WTC11 (cell line): ENCODE data around the gene CGNL1. TPM values are rescaled to one million over a fixed set of nuclear protein-coding genes. Genes with fewer than 3 reads are reported as not detected.

Experiments
- ATAC-seq: fragments of 200-7000 bp; cut with Tn5 transposase; 2 replicates; pipeline ENCODE4 v1.10.0; 2021; ENCODE audit warnings: mild to moderate bottlenecking, moderate library complexity
- CTCF ChIA-PET: fragments of 300-600 bp; sonication (Branson Sonifier 250); formaldehyde crosslinking; loops from one replicate; lab custom pipeline; 2021; ENCODE audit warnings: antibody characterized with exemption; lab: Charles Lee
- POLR2A ChIA-PET: fragments of 350-600 bp; sonication (Branson Sonifier 250); formaldehyde crosslinking; loops from one replicate; lab custom pipeline; 2021; ENCODE audit warnings: antibody characterized with exemption; lab: Charles Lee
- DNase-seq: peaks from one replicate; pipeline ENCODE4 v3.0.0; 2021; ENCODE audit warnings: low spot score
- H3K27ac Mint-ChIP-seq: 2 replicates; pipeline ENCODE4 v1.8.0; 2021; ENCODE audit warnings: mixed read lengths
- H3K27me3 Mint-ChIP-seq: 2 replicates; pipeline ENCODE4 v1.8.0; 2021; ENCODE audit warnings: low read depth, mild to moderate bottlenecking, moderate library complexity, mixed read lengths
- H3K36me3 Mint-ChIP-seq: 2 replicates; pipeline ENCODE4 v1.8.0; 2021; ENCODE audit warnings: mixed read lengths
- H3K4me1 Mint-ChIP-seq: 2 replicates; pipeline ENCODE4 v1.8.0; 2022; ENCODE audit warnings: mixed read lengths
- H3K4me3 Mint-ChIP-seq: 2 replicates; pipeline ENCODE4 v1.8.0; 2021; ENCODE audit warnings: mild to moderate bottlenecking, moderate library complexity, mixed read lengths
- H3K9me3 Mint-ChIP-seq: 2 replicates; pipeline ENCODE4 v1.8.0; 2021; ENCODE audit warnings: mixed read lengths
- EMX1 ChIP-seq: fragments of 250-450 bp; sonication (Bioruptor Pico); IDR thresholded peaks from 2 replicates; pipeline ENCODE4 v1.8.0; 2021; ENCODE audit warnings: mild to moderate bottlenecking
- ETV6 ChIP-seq: sonication (generic); formaldehyde crosslinking; IDR thresholded peaks from 2 replicates; pipeline ENCODE4 v1.8.1; 2022; ENCODE audit warnings: mild to moderate bottlenecking, missing genetic modification reagents
- GABPB1 ChIP-seq: sonication (generic); formaldehyde crosslinking; IDR thresholded peaks from 2 replicates; pipeline ENCODE4 v1.8.1; 2023; ENCODE audit warnings: mild to moderate bottlenecking, missing genetic modification reagents
- GTF2I ChIP-seq: fragments of 250-450 bp; sonication (Bioruptor Pico); conservative IDR thresholded peaks from 2 replicates; pipeline ENCODE4 v1.4.0; 2021; ENCODE audit warnings: mild to moderate bottlenecking
- JUN ChIP-seq: sonication (generic); formaldehyde crosslinking; IDR thresholded peaks from 2 replicates; pipeline ENCODE4 v1.8.0; 2023; ENCODE audit warnings: mild to moderate bottlenecking, missing genetic modification reagents
- KAT7 ChIP-seq: sonication (generic); formaldehyde crosslinking; IDR thresholded peaks from 2 replicates; pipeline ENCODE4 v1.8.1; 2023; ENCODE audit warnings: missing genetic modification reagents, mild to moderate bottlenecking, borderline replicate concordance
- MXD4 ChIP-seq: fragments of 250-450 bp; sonication (Bioruptor Pico); IDR thresholded peaks from 2 replicates; pipeline ENCODE4 v1.8.0; 2021; ENCODE audit warnings: mild to moderate bottlenecking, moderate library complexity, borderline replicate concordance
- SP1 ChIP-seq: sonication (generic); formaldehyde crosslinking; conservative IDR thresholded peaks from 2 replicates; pipeline ENCODE4 v1.8.1; 2022; ENCODE audit warnings: missing genetic modification reagents
- ZNF121 ChIP-seq: sonication (generic); formaldehyde crosslinking; IDR thresholded peaks from 2 replicates; pipeline ENCODE4 v1.8.0; 2023; ENCODE audit warnings: missing genetic modification reagents
- ZNF138 ChIP-seq: sonication (generic); formaldehyde crosslinking; conservative IDR thresholded peaks from 2 replicates; pipeline ENCODE4 v1.8.1; 2022; ENCODE audit warnings: mild to moderate bottlenecking, moderate library complexity, missing genetic modification reagents
- ZNF232 ChIP-seq: sonication (generic); formaldehyde crosslinking; IDR thresholded peaks from 2 replicates; pipeline ENCODE4 v1.8.0; 2022; ENCODE audit warnings: mild to moderate bottlenecking, missing genetic modification reagents
- total RNA-seq: library from RNA; stranded (reverse); gene quantifications from 3 replicates; pipeline ENCODE4 v1.2.3, GENCODE V29; 2021
- TF ChIP-seq, protein P1 (sequence below): sonication (generic); formaldehyde crosslinking; IDR thresholded peaks from 2 replicates; pipeline ENCODE4 v1.8.1; 2023; ENCODE audit warnings: mild to moderate bottlenecking, missing genetic modification reagents, borderline replicate concordance
- TF ChIP-seq, protein P2 (sequence below): fragments of 200-600 bp; IDR thresholded peaks from 2 replicates; pipeline ENCODE4 v1.8.0; 2022; ENCODE audit warnings: antibody characterized with exemption
- TF ChIP-seq, protein P3 (sequence below): sonication (generic); formaldehyde crosslinking; IDR thresholded peaks from 2 replicates; pipeline ENCODE4 v1.8.1; 2022; ENCODE audit warnings: low read depth, mild to moderate bottlenecking, moderate library complexity, missing genetic modification reagents, borderline replicate concordance
- TF ChIP-seq, protein P4 (sequence below): sonication (generic); formaldehyde crosslinking; IDR thresholded peaks from 2 replicates; pipeline ENCODE4 v1.8.1; 2022; ENCODE audit warnings: mild to moderate bottlenecking, moderate library complexity, missing genetic modification reagents
- TF ChIP-seq, protein P5 (sequence below): fragments of 250-450 bp; sonication (Bioruptor Pico); IDR thresholded peaks from 2 replicates; pipeline ENCODE4 v1.9.0; 2021; ENCODE audit warnings: mild to moderate bottlenecking

CGNL1 gene
- total RNA-seq, 1 experiment from 2014 or later = 57.3 TPM

DNA sequence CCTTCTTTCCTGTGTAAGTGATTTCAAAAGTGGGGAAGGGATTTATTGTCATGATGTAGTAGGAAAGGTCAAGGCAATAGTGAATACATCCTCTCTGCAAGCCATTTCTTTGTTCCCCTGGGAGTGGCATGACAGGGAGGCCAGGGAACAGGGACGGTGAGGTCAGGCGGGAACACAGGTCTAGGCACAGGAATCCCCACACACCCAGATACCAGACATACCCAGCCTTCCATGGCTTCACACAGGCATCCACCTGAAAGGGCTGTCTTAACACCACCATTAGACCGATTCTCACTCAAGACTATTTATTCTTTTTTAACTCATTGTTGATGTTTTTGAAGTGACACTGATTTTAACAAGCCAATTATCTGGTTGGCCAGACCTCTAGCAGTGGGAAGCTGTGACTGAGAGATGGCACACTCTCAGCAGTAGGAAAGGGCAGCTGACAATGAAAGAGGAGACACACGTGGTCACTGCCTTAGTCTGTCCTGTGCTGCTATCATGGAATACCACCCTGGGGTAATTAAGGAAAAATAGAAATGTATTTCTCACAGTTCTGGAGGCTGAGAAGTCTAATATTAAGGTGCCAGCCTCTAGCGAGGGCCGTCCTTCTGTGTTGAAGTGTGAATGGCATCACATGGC lies 140.8 kb downstream of the CGNL1 start:
- peak overlapping the region; percentile 81; the same call in 1 of the 2 replicates for H3K27ac Mint-ChIP-seq
- TF ChIP-seq, protein P1, sequence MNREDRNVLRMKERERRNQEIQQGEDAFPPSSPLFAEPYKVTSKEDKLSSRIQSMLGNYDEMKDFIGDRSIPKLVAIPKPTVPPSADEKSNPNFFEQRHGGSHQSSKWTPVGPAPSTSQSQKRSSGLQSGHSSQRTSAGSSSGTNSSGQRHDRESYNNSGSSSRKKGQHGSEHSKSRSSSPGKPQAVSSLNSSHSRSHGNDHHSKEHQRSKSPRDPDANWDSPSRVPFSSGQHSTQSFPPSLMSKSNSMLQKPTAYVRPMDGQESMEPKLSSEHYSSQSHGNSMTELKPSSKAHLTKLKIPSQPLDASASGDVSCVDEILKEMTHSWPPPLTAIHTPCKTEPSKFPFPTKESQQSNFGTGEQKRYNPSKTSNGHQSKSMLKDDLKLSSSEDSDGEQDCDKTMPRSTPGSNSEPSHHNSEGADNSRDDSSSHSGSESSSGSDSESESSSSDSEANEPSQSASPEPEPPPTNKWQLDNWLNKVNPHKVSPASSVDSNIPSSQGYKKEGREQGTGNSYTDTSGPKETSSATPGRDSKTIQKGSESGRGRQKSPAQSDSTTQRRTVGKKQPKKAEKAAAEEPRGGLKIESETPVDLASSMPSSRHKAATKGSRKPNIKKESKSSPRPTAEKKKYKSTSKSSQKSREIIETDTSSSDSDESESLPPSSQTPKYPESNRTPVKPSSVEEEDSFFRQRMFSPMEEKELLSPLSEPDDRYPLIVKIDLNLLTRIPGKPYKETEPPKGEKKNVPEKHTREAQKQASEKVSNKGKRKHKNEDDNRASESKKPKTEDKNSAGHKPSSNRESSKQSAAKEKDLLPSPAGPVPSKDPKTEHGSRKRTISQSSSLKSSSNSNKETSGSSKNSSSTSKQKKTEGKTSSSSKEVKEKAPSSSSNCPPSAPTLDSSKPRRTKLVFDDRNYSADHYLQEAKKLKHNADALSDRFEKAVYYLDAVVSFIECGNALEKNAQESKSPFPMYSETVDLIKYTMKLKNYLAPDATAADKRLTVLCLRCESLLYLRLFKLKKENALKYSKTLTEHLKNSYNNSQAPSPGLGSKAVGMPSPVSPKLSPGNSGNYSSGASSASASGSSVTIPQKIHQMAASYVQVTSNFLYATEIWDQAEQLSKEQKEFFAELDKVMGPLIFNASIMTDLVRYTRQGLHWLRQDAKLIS (CRISPR knock-in tag) = no peak
- H3K4me3 Mint-ChIP-seq = no peak overlapping the region
- no peaks in the 10 kb centered on the region for H3K9me3 Mint-ChIP-seq
- no peaks in the 10 kb centered on the region for H3K27me3 Mint-ChIP-seq
- DNase-seq = no peak
- ChIA-PET POLR2A (no interaction called here), CTCF (interaction anchor here (1.2 to 2.4 kb wide), 2 partner anchors 14 to 25 kb away, joined by 3 to 9 read pairs; no protein-coding TSS in a partner anchor)
- ATAC-seq = no peak
- H3K36me3 Mint-ChIP-seq = peaks cover 38% of the 10 kb centered on the region
- H3K4me1 Mint-ChIP-seq = no peaks in the 10 kb centered on the region

DNA sequence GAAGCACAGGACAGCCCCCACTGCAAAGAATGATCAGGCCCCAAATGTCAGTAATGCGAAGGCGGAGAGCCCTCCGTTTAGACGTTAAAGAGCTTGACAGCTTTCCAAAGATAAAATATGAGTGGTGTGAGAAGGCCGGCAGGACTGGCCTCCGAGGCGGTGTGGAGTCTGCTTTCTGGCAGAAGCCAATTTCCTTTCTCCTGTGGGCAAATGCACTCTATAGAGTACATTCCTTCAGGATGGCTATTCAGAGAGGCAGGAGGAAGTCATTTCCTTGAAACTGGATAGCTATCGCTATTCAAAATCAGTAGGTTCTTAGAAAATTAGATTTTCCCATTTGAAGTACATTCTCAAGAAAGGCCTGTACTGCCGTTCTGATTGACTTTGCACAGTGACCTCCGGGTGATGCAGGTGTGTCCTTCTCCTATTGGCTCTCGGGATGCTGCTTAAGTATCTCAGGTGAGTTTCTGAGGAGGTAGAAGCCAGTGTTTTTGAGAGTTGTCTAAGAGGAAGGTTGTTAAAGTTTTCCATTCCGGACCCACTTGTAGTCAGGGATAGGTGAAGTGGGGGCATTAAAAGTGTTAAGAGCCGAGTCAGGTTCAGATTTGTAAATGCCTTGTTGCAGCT lies 142.6 kb downstream of the CGNL1 start:
- H3K27ac Mint-ChIP-seq = no peak overlapping the region
- no peak for TF ChIP-seq ZNF138
- no peak for TF ChIP-seq EMX1 (CRISPR knock-in tag)
- TF ChIP-seq MXD4 = no peak
- TF ChIP-seq, protein P2, sequence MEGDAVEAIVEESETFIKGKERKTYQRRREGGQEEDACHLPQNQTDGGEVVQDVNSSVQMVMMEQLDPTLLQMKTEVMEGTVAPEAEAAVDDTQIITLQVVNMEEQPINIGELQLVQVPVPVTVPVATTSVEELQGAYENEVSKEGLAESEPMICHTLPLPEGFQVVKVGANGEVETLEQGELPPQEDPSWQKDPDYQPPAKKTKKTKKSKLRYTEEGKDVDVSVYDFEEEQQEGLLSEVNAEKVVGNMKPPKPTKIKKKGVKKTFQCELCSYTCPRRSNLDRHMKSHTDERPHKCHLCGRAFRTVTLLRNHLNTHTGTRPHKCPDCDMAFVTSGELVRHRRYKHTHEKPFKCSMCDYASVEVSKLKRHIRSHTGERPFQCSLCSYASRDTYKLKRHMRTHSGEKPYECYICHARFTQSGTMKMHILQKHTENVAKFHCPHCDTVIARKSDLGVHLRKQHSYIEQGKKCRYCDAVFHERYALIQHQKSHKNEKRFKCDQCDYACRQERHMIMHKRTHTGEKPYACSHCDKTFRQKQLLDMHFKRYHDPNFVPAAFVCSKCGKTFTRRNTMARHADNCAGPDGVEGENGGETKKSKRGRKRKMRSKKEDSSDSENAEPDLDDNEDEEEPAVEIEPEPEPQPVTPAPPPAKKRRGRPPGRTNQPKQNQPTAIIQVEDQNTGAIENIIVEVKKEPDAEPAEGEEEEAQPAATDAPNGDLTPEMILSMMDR = no peak
- TF ChIP-seq SP1 (CRISPR knock-in tag) = no peak
- TF ChIP-seq GTF2I (CRISPR knock-in tag) = no peak
- no peak for TF ChIP-seq JUN (CRISPR knock-in tag)
- TF ChIP-seq, protein P3, sequence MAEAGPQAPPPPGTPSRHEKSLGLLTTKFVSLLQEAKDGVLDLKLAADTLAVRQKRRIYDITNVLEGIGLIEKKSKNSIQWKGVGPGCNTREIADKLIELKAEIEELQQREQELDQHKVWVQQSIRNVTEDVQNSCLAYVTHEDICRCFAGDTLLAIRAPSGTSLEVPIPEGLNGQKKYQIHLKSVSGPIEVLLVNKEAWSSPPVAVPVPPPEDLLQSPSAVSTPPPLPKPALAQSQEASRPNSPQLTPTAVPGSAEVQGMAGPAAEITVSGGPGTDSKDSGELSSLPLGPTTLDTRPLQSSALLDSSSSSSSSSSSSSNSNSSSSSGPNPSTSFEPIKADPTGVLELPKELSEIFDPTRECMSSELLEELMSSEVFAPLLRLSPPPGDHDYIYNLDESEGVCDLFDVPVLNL = no peak
- TF ChIP-seq GABPB1 (CRISPR knock-in tag) = no peak
- no peak for TF ChIP-seq KAT7
- no peak for TF ChIP-seq ZNF121 (CRISPR knock-in tag)
- ChIA-PET POLR2A (no interaction called here), CTCF (interaction anchor here (1.0 to 2.4 kb wide), 3 partner anchors 9 to 173 kb away, joined by 3 to 9 read pairs (median 4); no protein-coding TSS in a partner anchor)
- no peaks in the 10 kb centered on the region for H3K4me1 Mint-ChIP-seq
- no peaks in the 10 kb centered on the region for H3K9me3 Mint-ChIP-seq
- no peak overlapping the region for H3K4me3 Mint-ChIP-seq
- no peaks in the 10 kb centered on the region for H3K27me3 Mint-ChIP-seq
- ATAC-seq (no peak), DNase-seq (no peak)
- peaks cover 48% of the 10 kb centered on the region for H3K36me3 Mint-ChIP-seq

DNA sequence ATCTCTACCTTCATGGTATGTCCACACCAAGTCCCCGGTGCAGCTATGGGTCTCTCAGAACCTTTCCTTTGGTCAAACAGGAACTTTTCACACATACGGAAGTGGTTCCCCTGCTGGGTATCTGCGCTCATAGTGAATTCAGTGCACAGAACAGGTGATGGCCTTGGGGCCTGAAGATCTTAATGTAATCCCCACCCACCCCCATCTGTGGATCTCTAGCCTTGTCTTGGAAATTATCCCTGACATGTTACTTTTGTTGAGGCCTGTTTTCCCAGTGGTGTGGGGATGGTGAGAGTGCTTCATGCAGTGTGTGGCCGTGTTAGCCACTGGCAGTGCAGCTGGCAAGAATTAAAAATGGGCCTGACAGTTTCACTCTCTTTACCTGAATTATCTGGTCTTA lies 143.5 kb downstream of the CGNL1 start:
- TF ChIP-seq ETV6 (CRISPR knock-in tag) (no peak), ZNF232 (no peak), GABPB1 (CRISPR knock-in tag) (no peak)
- TF ChIP-seq, protein P4, sequence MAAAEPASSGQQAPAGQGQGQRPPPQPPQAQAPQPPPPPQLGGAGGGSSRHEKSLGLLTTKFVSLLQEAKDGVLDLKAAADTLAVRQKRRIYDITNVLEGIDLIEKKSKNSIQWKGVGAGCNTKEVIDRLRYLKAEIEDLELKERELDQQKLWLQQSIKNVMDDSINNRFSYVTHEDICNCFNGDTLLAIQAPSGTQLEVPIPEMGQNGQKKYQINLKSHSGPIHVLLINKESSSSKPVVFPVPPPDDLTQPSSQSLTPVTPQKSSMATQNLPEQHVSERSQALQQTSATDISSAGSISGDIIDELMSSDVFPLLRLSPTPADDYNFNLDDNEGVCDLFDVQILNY = no peak
- TF ChIP-seq, protein P5, sequence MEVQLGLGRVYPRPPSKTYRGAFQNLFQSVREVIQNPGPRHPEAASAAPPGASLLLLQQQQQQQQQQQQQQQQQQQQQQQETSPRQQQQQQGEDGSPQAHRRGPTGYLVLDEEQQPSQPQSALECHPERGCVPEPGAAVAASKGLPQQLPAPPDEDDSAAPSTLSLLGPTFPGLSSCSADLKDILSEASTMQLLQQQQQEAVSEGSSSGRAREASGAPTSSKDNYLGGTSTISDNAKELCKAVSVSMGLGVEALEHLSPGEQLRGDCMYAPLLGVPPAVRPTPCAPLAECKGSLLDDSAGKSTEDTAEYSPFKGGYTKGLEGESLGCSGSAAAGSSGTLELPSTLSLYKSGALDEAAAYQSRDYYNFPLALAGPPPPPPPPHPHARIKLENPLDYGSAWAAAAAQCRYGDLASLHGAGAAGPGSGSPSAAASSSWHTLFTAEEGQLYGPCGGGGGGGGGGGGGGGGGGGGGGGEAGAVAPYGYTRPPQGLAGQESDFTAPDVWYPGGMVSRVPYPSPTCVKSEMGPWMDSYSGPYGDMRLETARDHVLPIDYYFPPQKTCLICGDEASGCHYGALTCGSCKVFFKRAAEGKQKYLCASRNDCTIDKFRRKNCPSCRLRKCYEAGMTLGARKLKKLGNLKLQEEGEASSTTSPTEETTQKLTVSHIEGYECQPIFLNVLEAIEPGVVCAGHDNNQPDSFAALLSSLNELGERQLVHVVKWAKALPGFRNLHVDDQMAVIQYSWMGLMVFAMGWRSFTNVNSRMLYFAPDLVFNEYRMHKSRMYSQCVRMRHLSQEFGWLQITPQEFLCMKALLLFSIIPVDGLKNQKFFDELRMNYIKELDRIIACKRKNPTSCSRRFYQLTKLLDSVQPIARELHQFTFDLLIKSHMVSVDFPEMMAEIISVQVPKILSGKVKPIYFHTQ (CRISPR knock-in tag) = no peak
- no peaks in the 10 kb centered on the region for H3K9me3 Mint-ChIP-seq
- CTCF ChIA-PET = interaction anchor here (1.2 to 2.4 kb wide), 3 partner anchors 23 to 179 kb away, joined by 4 to 9 read pairs (median 5); no protein-coding TSS in a partner anchor
- POLR2A ChIA-PET = no interaction called here
- ATAC-seq = no peak
- H3K36me3 Mint-ChIP-seq = peaks cover 56% of the 10 kb centered on the region
- H3K27me3 Mint-ChIP-seq = no peaks in the 10 kb centered on the region
- DNase-seq = no peak
- no peak overlapping the region for H3K4me3 Mint-ChIP-seq
- no peak overlapping the region for H3K27ac Mint-ChIP-seq
- no peaks in the 10 kb centered on the region for H3K4me1 Mint-ChIP-seq
